GM21360 (cell line): ENCODE data around the gene TPSAB1.

ENCODE experiments used
- ATAC-seq: cut with Tn5 transposase; IDR thresholded peaks from one replicate; pipeline ENCODE4 v1.9.1; 2021; ENCODE audit warnings: mild to moderate bottlenecking, moderate library complexity; ENCODE audit not compliant: unreplicated experiment

The TPSAB1 gene

GRCh38 chr16:1283296-1283695, 42.8 kb downstream of the TPSAB1 start:
- ATAC-seq = no peak

GRCh38 chr16:1283996-1284616, 43.6 kb downstream of the TPSAB1 start:
- ATAC-seq = no peak

- no peak for ATAC-seq
These were observed 45.4 kb downstream of the TPSAB1 start for GRCh38 chr16:1285669-1286512.

- no peak for ATAC-seq
These were observed 46.1 kb downstream of the TPSAB1 start for GRCh38 chr16:1286513-1287094.

- no peak for ATAC-seq
These were observed 47.6 kb downstream of the TPSAB1 start for GRCh38 chr16:1287982-1288670.

GRCh38 chr16:1288813-1289476, 48.4 kb downstream of the TPSAB1 start:
- ATAC-seq = no peak

- no peak for ATAC-seq
These were observed 49.0 kb downstream of the TPSAB1 start for GRCh38 chr16:1289477-1289866.

- ATAC-seq = no peak
These were observed 49.6 kb downstream of the TPSAB1 start for GRCh38 chr16:1290063-1290501.

- ATAC-seq = no peak
These were observed 50.5 kb downstream of the TPSAB1 start for GRCh38 chr16:1290860-1291575.

GRCh38 chr16:1291576-1291974, 51.1 kb downstream of the TPSAB1 start:
- no peak for ATAC-seq
